Stimulated activated CD8-positive, alpha-beta memory T cell treated with anti-CD3 and anti-CD28 coated beads, Interleukin-15, amount 100 ng/mL, for 48 hours (primary cell): ENCODE results near the gene MPND.

Experiments
- DNase-seq, 2 donors: peaks; one replicate each; pipeline ENCODE4 v3.0.0-alpha.2; 2020; ENCODE audit warnings: low read depth in 2 of 2

Gene MPND

DNA sequence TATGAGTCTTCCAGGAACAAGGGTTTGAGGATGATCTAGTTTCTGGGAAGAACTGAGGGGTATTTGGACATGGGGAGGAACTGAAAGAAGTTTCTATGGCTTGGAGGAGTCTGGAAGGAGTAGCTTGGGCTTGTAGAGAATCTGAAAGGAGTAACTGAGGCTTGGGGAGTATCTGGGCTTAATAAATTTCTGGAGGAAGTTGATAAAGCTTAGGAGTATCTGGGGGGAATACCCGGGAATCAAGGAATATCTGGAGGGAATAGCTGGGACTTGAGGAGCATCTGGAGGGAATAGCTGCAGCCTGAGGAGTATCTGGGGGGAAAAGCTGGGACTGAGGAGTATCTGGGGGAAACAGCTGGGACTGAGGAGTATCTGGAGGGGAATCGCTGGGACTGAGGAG lies 22.9 kb upstream of the MPND start:
- no peak for DNase-seq

GRCh38 chr19:4322942-4323665 lies 20.3 kb upstream of the MPND start:
- DNase-seq, result no peak

DNA sequence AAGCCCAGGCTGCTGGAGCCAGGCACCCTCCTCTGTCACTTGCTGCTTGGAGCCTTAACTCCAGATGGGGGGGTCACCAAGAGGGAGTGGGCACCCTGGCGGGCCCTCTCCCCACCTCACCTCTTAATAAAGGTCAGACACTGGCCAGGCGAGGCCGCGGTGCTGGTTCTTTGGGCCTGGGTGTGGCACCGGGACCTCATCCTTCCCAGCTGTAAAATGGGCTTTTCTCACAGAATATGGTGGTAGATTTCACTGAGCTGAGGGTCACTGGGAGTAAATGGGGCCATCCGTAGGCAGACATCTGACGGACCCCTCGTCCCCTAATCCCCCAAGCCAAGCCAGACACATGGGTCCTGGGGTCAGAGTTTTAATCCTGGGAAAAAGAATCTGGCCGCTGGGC lies 19.7 kb upstream of the MPND start:
- no peak for DNase-seq

GRCh38 chr19:4324228-4324627 lies 19.1 kb upstream of the MPND start:
- DNase-seq, result no peak

DNA sequence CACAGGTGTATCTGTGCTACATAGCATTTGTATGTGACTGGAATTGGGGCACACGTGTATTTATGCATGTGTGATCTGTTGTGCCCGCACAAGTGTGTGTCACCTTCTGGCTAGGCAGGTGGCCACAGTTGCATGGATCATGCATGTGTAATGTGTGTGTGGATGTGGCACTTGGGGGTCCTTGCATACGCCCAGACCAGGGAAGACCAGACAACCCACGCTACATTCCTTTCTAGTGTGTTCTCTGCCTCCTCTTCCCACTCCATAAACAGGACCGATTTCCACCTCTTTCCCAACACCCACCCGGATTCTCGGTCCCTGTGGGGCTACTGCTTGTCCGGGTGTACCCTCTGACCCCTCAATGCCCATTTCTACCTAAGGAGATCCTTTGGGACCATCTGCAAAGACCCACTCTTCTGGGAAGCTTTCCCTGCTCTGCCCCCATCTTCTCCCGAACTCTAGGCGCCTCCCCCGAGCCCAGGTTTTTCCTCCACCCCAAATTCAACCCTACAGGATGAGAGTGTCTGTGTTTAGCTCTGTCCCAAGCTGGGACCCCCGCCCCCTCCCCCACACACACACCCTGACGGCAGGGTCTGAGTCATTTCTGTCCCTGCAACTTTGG lies 17.0 kb upstream of the MPND start:
- DNase-seq, result no peak

DNA sequence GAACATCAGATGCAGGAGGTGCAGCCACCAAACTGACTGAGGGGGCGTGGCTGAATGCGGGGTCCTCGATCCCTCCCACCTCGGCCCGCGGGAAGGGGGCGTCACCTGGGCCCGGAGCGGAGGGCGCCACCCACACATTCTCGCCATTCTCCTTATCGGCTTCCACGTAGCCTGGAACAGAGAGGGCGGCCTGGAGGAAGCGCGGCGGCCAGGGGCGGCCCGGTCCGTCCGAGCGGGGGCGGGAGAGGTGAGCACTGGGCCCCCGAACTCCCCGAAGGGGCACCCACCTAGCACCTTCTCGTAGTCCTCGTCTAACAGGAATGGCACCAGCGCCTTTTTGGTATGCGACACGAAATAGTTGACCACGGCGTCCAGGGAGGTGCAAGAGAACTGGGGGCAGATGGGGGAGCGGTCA lies 16.5 kb upstream of the MPND start:
- no peak for DNase-seq

- DNase-seq, result peak; percentile 57 to 82
These were observed 16.0 kb upstream of the MPND start for GRCh38 chr19:4327252-4327876.

DNA sequence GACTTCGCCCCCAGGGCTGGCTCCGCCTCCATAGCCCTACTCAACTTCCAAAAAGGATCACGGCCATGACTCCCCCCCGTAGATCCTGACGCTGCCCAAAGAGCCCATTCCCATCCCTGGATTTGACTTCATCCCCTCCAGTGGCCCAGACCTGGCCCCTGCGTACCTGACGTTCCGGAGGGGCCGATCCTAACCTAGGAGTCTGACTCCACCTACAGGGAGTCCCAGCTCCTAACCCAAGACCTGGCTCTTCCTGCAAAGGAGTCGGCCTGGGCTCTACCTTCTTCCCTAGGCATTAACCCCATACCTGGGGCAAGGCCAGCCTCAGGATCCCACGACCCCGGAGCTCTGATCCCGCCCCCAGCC lies 15.5 kb upstream of the MPND start:
- DNase-seq, result no peak

DNA sequence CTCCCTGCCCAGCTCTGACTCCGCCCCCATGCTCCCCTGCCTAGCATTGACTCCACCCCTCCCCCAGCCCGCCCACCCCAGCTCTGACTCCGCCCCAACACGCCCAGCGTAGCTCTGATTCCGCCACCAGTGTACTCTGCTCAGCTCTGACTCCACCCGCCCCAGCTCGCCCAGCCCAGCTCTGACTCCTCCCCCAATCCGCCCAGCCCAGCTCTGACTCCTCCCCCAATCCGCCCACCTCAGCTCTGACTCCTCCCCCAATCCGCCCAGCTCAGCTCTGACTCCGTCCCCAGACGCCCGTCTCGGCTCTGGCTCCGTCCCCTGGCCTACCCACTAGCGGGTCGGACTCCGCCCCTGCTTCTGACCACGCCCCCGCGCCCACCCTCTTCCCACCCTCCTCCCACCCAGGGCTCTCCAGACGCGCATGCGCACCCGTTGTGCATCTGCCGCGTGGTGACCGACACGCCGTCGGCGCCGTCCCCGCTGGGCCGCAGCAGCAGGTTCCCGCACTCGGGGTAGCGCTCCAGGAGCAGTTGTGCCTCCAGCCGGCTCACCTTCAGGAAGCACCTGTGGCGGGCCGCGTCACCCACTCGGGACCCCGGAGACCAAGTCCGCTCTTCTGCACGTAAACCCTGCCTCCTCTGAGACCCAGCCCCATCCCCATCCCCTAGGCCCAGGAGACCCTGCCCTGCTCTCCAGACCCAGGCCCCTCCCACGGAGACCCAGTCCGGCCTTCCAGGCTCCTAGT lies 14.9 kb upstream of the MPND start:
- peak; percentile 91 to 97 for DNase-seq

DNA sequence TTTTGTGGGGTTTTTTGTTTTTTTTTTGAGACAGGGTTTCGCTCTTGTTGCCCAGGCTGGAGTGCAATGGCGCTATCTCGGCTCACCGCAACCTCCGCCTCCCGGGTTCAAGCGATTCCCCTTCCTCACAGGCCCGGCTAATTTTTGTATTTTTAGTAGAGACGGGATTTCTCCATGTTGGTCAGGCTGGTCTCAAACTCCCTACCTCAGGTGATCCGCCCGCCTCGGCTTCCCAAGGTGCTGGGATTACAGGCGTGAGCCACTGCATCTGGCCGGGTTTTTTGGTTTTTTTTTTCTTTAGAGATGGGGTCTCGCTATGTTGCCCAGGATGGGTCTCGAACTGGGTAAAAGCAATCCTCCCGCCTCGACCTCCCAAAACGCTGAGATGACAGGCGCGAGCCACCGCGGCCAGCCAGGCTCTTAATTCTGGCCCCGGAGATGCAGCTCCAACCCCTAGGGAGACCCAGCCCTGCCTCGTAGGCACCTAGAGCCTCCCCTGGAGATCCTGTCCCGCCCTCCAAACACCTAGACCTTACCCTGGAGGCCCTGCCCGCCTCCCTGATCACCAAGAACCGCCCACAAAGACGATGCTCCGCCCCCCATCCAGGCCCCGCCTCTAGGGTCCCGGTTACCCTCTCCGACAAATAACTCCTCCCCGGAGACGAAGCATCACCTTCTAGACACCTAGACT lies 14.2 kb upstream of the MPND start:
- peak in 1 of 2 donors; percentile 47 for DNase-seq

GRCh38 chr19:4329858-4330257 lies 13.5 kb upstream of the MPND start:
- DNase-seq, result no peak

DNA sequence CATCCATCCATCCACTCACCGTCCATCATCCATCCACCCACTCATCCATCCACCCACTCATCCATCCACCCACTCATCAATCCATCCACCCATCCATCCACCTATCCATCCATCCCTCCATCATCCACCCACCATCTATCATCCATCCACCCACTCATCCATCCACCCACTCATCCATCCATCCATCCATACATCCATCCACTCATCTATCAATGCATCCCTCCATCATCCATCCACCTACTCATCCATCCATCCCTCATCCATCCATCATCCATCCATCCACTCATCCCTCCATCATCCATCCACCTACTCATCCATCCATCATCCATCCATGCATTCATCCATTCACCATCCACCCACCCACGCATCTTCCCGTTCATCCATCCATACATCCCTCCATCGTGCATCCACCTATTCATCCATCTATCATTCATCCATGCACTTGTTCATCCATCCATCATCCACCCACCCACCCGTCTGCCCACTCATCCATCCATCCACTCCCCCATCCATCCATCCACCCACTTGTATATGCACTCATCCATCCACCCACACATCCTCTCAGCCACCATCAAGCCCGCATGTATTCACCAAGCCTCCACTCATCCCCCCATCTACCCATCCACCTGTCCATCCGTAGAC lies 8.3 kb upstream of the MPND start:
- no peak for DNase-seq

DNA sequence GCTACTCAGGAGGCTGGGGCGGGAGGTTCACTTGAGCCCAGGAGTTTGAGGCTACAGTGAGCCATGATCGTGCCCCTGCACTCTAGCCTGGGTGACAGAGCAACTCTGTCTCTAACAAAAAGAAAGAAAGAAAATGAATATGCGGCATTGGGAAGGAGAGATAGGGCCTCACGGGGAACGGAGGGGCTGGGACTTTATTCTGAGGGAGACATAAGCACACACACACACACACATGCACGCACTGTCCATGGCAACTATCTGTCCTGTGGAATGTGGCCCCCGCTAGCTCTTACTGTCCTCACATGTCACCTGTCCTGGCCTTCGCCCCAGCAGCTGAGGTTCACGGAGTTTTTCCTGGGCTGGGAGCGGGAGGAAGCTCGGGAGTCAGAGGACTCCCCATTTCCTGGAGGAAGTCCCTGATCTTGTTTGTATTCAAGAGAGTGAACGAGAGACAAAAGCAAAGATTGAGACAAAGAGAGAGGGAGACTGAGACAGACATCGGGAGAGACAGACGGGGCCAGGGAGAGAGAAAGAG lies 5.4 kb upstream of the MPND start:
- no peak for DNase-seq

GRCh38 chr19:4338441-4339355 lies 4.7 kb upstream of the MPND start, which contains the start of gene STAP2:
TSS of gene STAP2 (minus strand) at chr19:4338827. CDS start at chr19:4338753, 74 bp downstream.
- DNase-seq, result no peak

DNA sequence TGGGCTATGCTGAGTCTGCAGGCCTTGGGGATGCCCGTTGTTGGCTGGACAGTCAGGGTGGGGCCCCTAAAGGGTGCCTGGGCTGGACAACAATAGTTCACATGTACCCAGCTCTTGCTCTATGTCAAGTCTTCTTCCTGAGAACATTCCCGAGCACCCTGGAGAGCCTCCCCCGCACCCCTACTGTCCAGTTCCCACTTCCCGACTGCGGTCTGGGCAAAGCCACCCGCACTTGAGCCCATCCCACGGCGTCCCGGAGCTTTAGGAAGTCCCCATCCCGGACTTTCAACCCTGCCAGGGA lies 1.1 kb upstream of the MPND start:
- DNase-seq, result no peak

DNA sequence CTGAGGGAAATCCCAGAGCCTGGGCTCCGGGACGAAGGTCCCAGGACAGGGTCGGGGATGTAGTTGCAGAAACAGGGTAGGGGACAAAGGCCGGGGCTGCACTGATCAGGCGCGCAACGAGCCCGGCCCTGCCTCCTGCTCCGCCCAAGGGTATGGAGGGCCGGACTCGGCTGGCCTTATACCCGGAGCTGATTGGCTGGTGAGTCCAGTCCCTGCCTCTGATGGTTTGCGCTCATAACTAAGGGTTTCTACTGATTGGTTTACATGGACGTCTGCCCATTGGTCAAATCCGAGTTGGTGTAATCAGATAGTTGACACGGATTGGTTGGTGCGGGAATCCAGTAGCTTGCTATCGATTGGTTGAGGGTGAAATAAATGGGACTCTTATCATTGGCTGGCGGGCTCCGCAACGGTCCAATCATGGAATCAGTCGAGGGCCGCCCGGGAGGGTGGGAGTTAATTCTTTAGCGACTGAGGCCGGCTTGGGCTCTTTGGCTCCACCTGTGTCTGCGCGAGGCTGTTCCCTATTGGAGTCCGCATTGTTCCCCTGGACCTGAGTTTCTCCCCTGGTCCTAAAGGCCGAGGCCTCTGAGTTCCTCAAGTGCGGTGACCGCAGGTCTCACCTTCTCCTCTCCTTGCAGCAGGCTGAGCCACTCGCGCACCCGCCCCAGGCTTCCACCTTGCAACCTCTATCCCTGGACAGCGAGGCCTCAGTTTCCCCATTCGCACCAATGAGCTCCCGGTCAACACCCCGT lies 570 bp upstream of the MPND start:
- peak; percentile 88 to 90 for DNase-seq

DNA sequence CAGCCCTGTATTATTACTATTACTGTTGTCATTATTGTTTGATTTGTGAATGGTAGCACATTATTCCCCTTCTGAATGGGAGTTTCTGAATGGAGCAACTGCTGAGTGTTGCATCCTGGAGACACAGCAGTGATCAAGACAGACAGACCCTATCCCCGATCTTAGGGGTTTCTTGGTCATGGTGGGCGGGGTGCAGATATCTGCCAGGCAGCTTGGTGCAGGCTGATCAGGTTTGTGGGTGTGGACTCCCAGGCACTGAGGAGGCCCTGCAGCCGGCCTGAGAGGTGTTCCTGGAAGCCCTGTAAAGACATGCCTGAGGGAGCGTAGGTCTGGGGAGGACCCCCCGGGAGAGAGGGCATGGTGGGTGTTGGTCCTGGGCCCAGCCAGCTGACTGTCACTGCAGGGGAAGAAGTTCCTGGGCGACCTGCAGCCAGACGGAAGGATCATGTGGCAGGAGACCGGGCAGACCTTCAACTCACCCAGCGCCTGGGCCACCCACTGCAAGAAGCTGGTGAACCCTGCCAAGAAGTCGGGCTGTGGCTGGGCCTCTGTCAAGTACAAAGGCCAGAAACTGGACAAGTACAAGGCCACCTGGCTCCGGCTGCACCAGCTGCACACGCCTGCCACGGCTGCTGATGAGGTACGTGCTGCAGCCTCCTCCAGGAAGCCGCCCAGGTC lies 2.1 kb downstream of the MPND start:
- no peak for DNase-seq

DNA sequence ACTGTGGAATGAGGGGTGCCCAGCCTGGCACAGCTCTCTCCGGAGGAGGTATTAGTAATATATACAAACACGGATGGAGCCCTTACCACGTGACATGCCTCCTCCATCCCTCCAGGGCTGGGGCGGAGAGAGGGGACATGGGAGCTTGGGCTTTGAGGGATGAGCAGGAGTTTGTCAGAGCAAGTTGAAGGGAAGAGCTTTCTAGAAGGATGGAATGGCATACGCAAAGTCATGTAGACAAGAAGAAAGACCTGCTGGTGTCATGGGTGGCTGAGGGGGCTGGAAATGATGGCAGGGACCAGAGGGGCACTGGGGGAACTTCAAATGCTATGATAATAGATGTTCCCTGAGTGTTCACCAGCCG lies 2.6 kb downstream of the MPND start:
- DNase-seq, result no peak

DNA sequence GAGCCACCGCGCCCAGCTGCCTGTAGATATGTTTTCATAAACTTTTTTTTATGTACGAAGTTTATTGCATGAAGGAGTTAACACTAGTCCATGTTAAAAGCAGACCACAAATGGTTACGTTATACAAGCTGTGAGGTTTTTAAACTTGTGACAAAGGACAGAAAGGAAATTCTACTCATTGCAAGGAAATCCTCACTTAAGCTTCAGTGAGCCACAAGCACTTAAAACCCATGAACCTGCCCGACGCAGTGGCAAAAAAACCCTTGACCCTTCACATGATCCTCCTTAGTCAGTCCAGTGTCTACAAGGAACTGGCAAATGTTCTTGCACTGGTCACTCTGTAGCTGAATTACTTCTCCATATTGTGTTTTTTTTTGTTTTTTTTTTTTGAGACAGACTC lies 4.2 kb downstream of the MPND start:
- DNase-seq, result no peak
